ENCODE measurements around the gene PCDHAC2.

- TF ChIP-seq TFAP4 (IDR thresholded peaks at IDR 0.05; ENCODE audit: borderline replicate concordance, low read depth) (no peak), FOSL2 (CRISPR knock-in tag; IDR thresholded peaks at IDR 0.05) (no peak)
Measured at GRCh38 chr5:140978260-140978659, 12.0 kb downstream of the PCDHAC2 start.

All from HepG2 (cell line).